IPS DF 4.7 (cell line): ENCODE data around the gene SH3YL1.
"Not testable (repeated sequence)": the region's sequence is repeated elsewhere in the genome, so short reads cannot be mapped to it uniquely, and the experiment has no call there.

Experiments used
- DNase-seq: peaks from one replicate; pipeline ENCODE4 v3.0.0-alpha.2; 2013; ENCODE audit warnings: low spot score; ENCODE audit errors: extremely low read depth

Gene SH3YL1

DNA sequence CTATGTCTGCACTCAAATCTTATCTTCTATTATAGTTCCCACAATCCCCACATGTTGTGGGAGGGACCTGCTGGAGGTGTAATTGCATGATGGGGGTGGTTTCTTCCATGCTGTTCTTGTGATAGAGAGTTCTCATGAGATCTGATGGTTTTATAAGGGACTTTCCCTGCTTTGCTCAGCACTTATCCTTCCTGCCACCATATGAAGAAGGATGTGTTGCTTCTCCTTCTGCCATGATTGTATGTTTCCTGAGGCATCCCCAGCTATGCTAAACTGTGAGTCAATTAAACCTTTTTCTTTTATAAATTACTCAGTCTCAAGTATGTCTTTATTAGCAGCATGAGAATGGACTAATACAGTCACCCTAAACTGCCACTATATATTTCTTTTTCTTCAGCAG, 79.1 kb downstream of the SH3YL1 start:
- DNase-seq, result no peak

DNA sequence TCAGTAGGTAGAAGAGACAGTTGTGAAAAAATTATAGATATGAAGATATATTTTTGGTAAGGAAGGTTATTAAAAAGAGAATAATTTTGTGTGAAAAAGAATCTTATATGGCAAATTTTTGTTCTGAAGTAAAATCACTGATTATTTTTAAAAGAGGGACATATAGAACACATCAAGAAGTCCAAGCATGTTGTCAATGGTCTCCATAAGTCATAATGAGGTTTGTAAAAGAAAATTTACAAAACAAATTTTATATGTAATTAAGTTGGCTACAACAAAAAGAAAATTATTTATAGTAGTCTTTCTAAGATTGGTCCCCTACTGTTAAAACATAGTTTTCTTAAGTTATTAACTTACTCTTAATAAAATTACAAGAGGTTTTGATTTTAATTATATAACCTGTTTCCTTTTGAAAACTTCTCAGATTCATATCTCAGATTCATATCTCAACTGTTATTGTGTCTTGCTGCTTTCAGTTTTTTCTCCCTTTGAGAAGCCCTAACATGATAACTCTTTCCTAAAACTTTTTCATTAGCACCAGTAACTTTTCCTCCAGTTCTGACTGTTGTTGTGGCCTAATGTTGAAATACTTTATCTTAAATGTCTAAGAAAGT, 81.2 kb downstream of the SH3YL1 start:
- peak; percentile 16 for DNase-seq

- no peak for DNase-seq
These were observed 83.5 kb downstream of the SH3YL1 start for GRCh38 chr2:180311-180710.

DNA sequence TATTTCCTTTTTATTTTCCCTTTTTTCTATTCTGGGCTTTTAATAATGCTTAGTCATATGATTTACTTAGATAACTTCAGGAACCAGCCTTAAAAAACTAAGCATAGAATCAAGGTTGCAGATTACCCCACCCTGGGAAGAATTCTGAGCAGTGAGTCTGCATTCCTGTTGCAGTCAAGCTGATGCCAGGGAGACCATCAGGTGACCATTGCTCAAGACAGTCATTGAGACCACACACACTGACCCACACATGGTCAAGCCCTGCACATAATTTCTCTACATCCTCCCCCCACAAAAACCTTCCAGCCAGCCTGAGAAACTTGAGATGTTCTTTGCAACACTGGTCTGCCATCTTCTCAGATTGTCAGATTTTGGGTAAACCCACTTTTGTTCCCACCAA, 83.9 kb downstream of the SH3YL1 start:
- DNase-seq, result no peak

DNA sequence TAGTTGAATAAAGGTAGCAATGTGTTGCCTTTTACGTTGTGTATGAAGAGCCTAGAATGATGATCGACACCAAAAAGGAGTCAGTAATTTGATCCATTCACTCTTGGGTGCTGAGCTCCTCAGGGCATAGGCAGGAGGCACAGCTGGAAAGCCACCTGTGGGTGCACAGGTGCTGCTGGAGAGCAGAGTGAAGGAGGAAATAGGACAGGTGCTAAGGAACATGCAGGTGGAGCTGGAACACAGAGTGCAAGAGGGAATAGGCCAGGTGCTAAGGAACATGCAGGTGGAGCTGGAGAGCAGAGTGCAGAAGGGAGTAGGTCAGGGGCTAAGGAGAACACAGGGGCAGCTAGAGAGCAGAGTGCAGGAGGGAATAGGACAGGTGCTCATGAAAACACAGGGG, 86.1 kb downstream of the SH3YL1 start:
- no peak for DNase-seq

DNA sequence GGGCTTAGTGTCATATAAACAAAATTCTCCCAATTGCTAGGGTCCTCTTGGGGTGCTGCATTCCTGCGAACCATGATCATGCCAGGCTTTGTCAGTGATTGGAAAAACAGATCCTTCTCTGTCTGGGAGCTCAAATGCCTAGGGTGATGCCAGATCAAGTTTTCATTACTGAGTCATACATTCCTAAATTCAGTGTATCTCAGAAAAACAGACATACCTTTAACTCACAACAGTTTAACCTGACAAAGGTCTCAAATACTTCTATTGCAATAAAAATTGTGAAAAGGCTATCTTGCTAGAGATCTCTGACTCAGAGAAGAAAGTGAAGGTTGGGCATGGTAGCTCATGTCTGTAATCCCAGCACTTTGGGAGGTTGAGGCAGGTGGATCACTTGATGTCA, 86.9 kb downstream of the SH3YL1 start:
- no peak for DNase-seq

- DNase-seq, result no peak
These were observed 87.7 kb downstream of the SH3YL1 start for GRCh38 chr2:175880-176820.

- no peak for DNase-seq
These were observed 88.6 kb downstream of the SH3YL1 start for GRCh38 chr2:175161-175786.

DNA sequence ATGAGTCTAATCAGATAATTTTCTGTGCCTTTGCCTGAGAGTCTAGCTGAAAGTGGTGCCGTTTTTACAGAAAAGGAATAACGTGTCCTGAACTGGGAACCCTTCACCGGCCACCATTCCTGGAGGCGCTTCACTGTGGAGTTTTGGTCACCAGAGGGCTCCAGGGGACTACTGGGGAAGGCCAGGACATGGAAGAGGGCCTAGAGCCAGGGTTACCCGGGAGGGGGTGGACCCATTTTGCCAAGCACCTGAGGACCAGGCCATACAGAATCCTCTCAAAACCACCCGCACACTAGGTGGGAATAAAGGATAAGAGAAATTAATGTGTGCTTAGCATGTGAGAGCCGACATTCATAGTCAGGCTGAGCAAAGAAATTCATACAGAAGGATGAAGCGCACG, 91.7 kb downstream of the SH3YL1 start:
- DNase-seq, result not testable (repeated sequence)

- no peak for DNase-seq
These were observed 94.1 kb downstream of the SH3YL1 start for GRCh38 chr2:169741-170140.
